H9 (cell line): ENCODE results near the gene NFAM1. TPM values are rescaled to one million over a fixed set of nuclear protein-coding genes. Genes with fewer than 3 reads are reported as not detected.

Experiments used
- DNase-seq: peaks from one replicate; pipeline ENCODE4 v3.0.0-alpha.2; 2017
- H2AFZ ChIP-seq: one replicate; pipeline ENCODE4 v1.6.1; 2013; ENCODE audit warnings: mild to moderate bottlenecking, low read length, control low read depth, moderate library complexity
- H2AK5ac ChIP-seq: 2 replicates; pipeline ENCODE4 v1.6.1; 2013; ENCODE audit warnings: low read length, control low read depth, mixed read lengths; ENCODE audit not compliant: insufficient read length
- H2BK120ac ChIP-seq: one replicate; pipeline ENCODE4 v1.6.1; 2013; ENCODE audit warnings: low read depth, mild to moderate bottlenecking, low read length, control low read depth, inconsistent platforms; ENCODE audit not compliant: poor library complexity, severe bottlenecking
- H2BK12ac ChIP-seq: 2 replicates; pipeline ENCODE4 v1.6.1; 2013; ENCODE audit warnings: low read length, control low read depth, mixed read lengths, low read depth; ENCODE audit not compliant: insufficient read length
- H2BK15ac ChIP-seq: 2 replicates; pipeline ENCODE4 v1.6.1; 2013; ENCODE audit warnings: low read depth, low read length, control low read depth
- H2BK20ac ChIP-seq: one replicate; pipeline ENCODE4 v1.6.1; 2013; ENCODE audit warnings: low read depth, mild to moderate bottlenecking, low read length, control low read depth, inconsistent platforms; ENCODE audit not compliant: poor library complexity, severe bottlenecking
- H2BK5ac ChIP-seq: 2 replicates; pipeline ENCODE4 v1.6.1; 2013; ENCODE audit warnings: low read length, control low read depth, mixed read lengths; ENCODE audit not compliant: insufficient read length
- H3K14ac ChIP-seq: 2 replicates; pipeline ENCODE4 v1.6.1; 2013; ENCODE audit warnings: low read length, control low read depth; ENCODE audit not compliant: insufficient read depth
- H3K18ac ChIP-seq: 2 replicates; pipeline ENCODE4 v1.6.1; 2013; ENCODE audit warnings: low read depth, mild to moderate bottlenecking, mixed read lengths, low read length, control low read depth; ENCODE audit not compliant: insufficient read length
- H3K23ac ChIP-seq: 2 replicates; pipeline ENCODE4 v1.6.1; 2013; ENCODE audit warnings: low read length, control low read depth, mixed read lengths, low read depth; ENCODE audit not compliant: insufficient read length
- H3K23me2 ChIP-seq: 2 replicates; pipeline ENCODE4 v1.6.1; 2013; ENCODE audit warnings: low read depth, mild to moderate bottlenecking, mixed read lengths, low read length, control low read depth; ENCODE audit not compliant: insufficient read length, poor library complexity, severe bottlenecking
- H3K27ac ChIP-seq: 2 replicates; pipeline ENCODE4 v1.5.1; 2013; ENCODE audit warnings: low read length, control low read depth, mixed read lengths, low read depth; ENCODE audit not compliant: insufficient read length
- H3K27me3 ChIP-seq: 2 replicates; pipeline ENCODE4 v1.6.1; 2013; ENCODE audit warnings: low read length, control low read depth, inconsistent platforms; ENCODE audit not compliant: insufficient read depth
- H3K4ac ChIP-seq: 2 replicates; pipeline ENCODE4 v1.6.1; 2013; ENCODE audit warnings: low read depth, mild to moderate bottlenecking, control low read depth, inconsistent platforms, low read length, moderate library complexity
- H3K4me1 ChIP-seq: 2 replicates; pipeline ENCODE4 v1.6.1; 2013; ENCODE audit warnings: low read length, control low read depth, inconsistent platforms; ENCODE audit not compliant: insufficient read depth
- H3K4me2 ChIP-seq: 2 replicates; pipeline ENCODE4 v1.6.1; 2013; ENCODE audit warnings: low read length, control low read depth, mixed read lengths; ENCODE audit not compliant: insufficient read length, insufficient read depth
- H3K56ac ChIP-seq: 2 replicates; pipeline ENCODE4 v1.6.1; 2013; ENCODE audit warnings: low read depth, mild to moderate bottlenecking, mixed read lengths, low read length, control low read depth; ENCODE audit not compliant: insufficient read length
- H3K79me1 ChIP-seq: 2 replicates; pipeline ENCODE4 v1.6.1; 2013; ENCODE audit warnings: low read depth, mild to moderate bottlenecking, moderate library complexity, low read length, control low read depth, inconsistent platforms; ENCODE audit not compliant: insufficient read depth, poor library complexity, severe bottlenecking
- H3K79me2 ChIP-seq: 2 replicates; pipeline ENCODE4 v1.6.1; 2013; ENCODE audit warnings: low read length, control low read depth, inconsistent platforms; ENCODE audit not compliant: insufficient read depth
- H3K9ac ChIP-seq: 2 replicates; pipeline ENCODE4 v1.6.1; 2013; ENCODE audit warnings: low read length, control low read depth, mixed read lengths; ENCODE audit not compliant: insufficient read length; ENCODE audit errors: extremely low read depth
- H3K9me3 ChIP-seq: one replicate; pipeline ENCODE4 v1.6.1; 2013; ENCODE audit warnings: low read depth, low read length, inconsistent platforms; ENCODE audit not compliant: control insufficient read depth
- H3T11ph ChIP-seq: one replicate; pipeline ENCODE4 v1.6.1; 2013; ENCODE audit warnings: mild to moderate bottlenecking, low read length, control low read depth, inconsistent platforms
- H4K20me1 ChIP-seq: one replicate; pipeline ENCODE4 v1.6.1; 2013; ENCODE audit not compliant: control insufficient read depth, insufficient read length, insufficient read depth
- H4K5ac ChIP-seq: 2 replicates; pipeline ENCODE4 v1.6.1; 2013; ENCODE audit warnings: low read depth, mild to moderate bottlenecking, mixed read lengths, low read length, control low read depth; ENCODE audit not compliant: insufficient read length
- H4K8ac ChIP-seq: replicated peaks from 2 replicates; pipeline ENCODE4 v1.6.1; 2013; ENCODE audit warnings: low read length, control low read depth, mixed read lengths, low read depth; ENCODE audit not compliant: insufficient read length
- H4K91ac ChIP-seq: 2 replicates; pipeline ENCODE4 v1.6.1; 2013; ENCODE audit warnings: low read depth, mild to moderate bottlenecking, moderate library complexity, mixed read lengths, low read length, control low read depth; ENCODE audit not compliant: insufficient read length
- H3K27ac Mint-ChIP-seq, 3 experiments: 2 replicates in 2 of 3; 3 replicates in 1 of 3; pipeline ENCODE4 v1.8.0; 2020 to 2021; ENCODE audit warnings: mixed read lengths in 3 of 3, mild to moderate bottlenecking in 1 of 3, moderate library complexity in 1 of 3
- H3K27me3 Mint-ChIP-seq: 2 replicates; pipeline ENCODE4 v1.8.0; 2021; ENCODE audit warnings: low read depth, mild to moderate bottlenecking, moderate library complexity, mixed read lengths
- H3K36me3 Mint-ChIP-seq, 3 experiments: 2 replicates in 2 of 3; 3 replicates in 1 of 3; pipeline ENCODE4 v1.8.0; 2020 to 2021; ENCODE audit warnings: low read depth in 3 of 3, mixed read lengths in 3 of 3; ENCODE audit not compliant: insufficient read depth in 1 of 3
- H3K4me1 Mint-ChIP-seq, 2 experiments: 2 replicates each; pipeline ENCODE4 v1.8.0; 2020; ENCODE audit warnings: mixed read lengths in 2 of 2
- H3K4me3 Mint-ChIP-seq, 2 experiments: 2 replicates in 1 of 2; 3 replicates in 1 of 2; pipeline ENCODE4 v1.8.0; 2020 to 2021; ENCODE audit warnings: mild to moderate bottlenecking in 2 of 2, mixed read lengths in 2 of 2, moderate library complexity in 1 of 2
- H3K9me3 Mint-ChIP-seq, 2 experiments: 2 replicates in 1 of 2; 3 replicates in 1 of 2; pipeline ENCODE4 v1.8.0; 2020; ENCODE audit warnings: mild to moderate bottlenecking in 2 of 2, mixed read lengths in 2 of 2, moderate library complexity in 1 of 2
- CTCF ChIP-seq: fragments of 200-600 bp; sonication (generic); conservative IDR thresholded peaks from 3 replicates; pipeline ENCODE4 v1.8.0; 2021; ENCODE audit warnings: antibody characterized with exemption, mild to moderate bottlenecking
- WGBS: extraction: QIAGEN DNeasy Blood & Tissue Kit; methylation state at CpG from one replicate; pipeline ENCODE4 v1.1.7; 2013; ENCODE audit warnings: missing lambda C conversion rate, low lambda C conversion rate, mixed read lengths; ENCODE audit not compliant: insufficient read length; ENCODE audit errors: extremely low coverage; 5-methylcytosine and 5-hydroxymethylcytosine counted together
- total RNA-seq: library from RNA; stranded (reverse); gene quantifications from 2 replicates; pipeline ENCODE4 v1.2.1, GENCODE V29; 2021

Gene NFAM1
- total RNA-seq, 1 experiment from 2014 or later = 0.68 TPM

- Histone ChIP-seq H3K14ac (no peak overlapping the region), H3K18ac (no peak overlapping the region), H3K23me2 (no peaks in the 10 kb centered on the region), H2BK120ac (no peak overlapping the region), H2AFZ (no peak overlapping the region), H2BK20ac (no peak overlapping the region), H4K91ac (no peak overlapping the region), H4K8ac (no peak overlapping the region), H3K79me1 (no peaks in the 10 kb centered on the region), H4K5ac (no peak overlapping the region), H2BK5ac (no peak overlapping the region), H4K20me1 (no peaks in the 10 kb centered on the region), H3K4ac (no peak overlapping the region), H2BK12ac (no peak overlapping the region), H2AK5ac (no peak overlapping the region), H3K27me3 (no peaks in the 10 kb centered on the region), H3K79me2 (no peaks in the 10 kb centered on the region; the same call in 1 of the 2 replicates), H3K4me1 (no peaks in the 10 kb centered on the region), H3K4me2 (no peak overlapping the region), H3K9me3 (no peaks in the 10 kb centered on the region), H3T11ph (no peak overlapping the region), H3K56ac (no peak overlapping the region), H3K27ac (no peak overlapping the region), H3K23ac (no peak overlapping the region), H3K9ac (no peak overlapping the region), H2BK15ac (no peak overlapping the region)
- Mint-ChIP-seq H3K36me3 (no peaks in the 10 kb centered on the region; a peak in 1 of 7 replicates), H3K9me3 (no peaks in the 10 kb centered on the region; a peak in 1 of 5 replicates), H3K4me1 (peaks cover 19 to 29% of the 10 kb centered on the region in 2 experiments), H3K27me3 (peaks cover 27% of the 10 kb centered on the region), H3K4me3 (no peak overlapping the region), H3K27ac (no peak overlapping the region)
- no peak for TF ChIP-seq CTCF
- no CpG with 5 or more reads among the region's 11 CpGs for WGBS
- DNase-seq = no peak
Observed at GRCh38 chr22:42335839-42336378, 96.3 kb downstream of the NFAM1 start.
